ENCODE results near the gene FKBP15.

Gene FKBP15

DNA sequence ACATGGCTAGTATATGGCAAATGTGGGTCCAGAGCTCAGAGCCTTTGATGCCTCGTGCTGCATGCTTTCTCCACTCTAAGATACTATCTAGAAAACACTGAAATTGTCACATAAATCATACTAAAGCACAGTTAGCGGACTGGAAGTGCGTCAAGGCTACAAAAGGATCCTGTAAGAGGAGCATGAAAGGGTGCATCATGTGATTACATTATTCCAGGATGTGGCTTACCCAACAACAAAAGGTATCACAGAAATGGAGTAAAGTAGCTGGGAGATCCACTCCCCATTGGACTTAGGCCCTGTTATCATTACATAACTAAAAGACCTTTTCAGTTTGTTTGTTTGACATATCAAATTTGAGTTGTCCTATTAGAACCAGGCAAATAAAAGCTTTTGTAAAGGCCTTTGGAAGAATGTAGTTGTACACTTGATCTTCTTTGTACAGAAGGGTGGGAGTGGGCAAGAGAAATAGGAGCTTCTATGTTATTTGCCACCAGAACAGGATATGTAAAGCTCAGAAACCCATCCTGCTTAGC lies 7.1 kb upstream of the FKBP15 start:
- DNase-seq: no peak

DNA sequence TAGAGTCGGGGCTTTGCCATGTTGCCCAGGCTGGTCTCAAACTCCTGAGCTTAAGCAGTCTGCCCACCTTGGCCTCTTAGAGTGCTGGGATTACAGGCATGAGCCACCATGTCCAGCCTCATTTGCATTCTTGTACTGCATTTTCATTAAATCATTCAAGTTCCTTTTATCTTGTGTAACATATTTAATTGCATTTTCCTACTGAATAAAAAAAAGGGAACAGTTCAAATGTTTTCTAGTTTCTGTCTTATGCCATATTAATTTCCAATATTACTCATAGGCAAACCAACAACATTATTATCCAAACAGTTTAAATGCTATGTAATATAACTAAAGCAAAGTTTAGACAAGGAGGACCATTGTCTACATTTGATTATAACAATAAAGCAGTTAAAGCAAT lies 6.4 kb upstream of the FKBP15 start:
- DNase-seq: no peak

GRCh38 chr9:113223963-113224362 lies 2.9 kb upstream of the FKBP15 start:
- DNase-seq: no peak

DNA sequence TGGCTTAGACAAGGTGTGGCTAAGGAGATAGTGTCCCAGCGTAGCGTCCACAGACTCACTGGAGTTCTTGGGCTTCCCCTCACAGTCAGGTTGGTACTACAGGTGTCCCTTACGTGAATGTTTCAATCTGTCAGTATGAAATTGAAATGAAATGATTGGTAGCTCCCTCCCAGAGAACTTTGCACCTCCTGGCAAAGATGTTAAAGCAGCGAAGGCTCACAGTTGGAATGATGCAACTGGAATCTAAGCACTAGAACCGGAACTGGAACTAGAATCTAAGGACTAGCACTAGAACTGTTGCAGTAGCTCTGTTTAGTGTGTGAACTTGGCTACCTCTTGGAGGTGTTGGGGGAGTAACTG lies 1.4 kb upstream of the FKBP15 start:
- no peak for DNase-seq

GRCh38 chr9:113221800-113222481 lies 864 bp upstream of the FKBP15 start:
- DNase-seq: no peak

- peak; percentile 32 for DNase-seq
These were observed 542 bp downstream of the FKBP15 start for GRCh38 chr9:113220467-113221002.

DNA sequence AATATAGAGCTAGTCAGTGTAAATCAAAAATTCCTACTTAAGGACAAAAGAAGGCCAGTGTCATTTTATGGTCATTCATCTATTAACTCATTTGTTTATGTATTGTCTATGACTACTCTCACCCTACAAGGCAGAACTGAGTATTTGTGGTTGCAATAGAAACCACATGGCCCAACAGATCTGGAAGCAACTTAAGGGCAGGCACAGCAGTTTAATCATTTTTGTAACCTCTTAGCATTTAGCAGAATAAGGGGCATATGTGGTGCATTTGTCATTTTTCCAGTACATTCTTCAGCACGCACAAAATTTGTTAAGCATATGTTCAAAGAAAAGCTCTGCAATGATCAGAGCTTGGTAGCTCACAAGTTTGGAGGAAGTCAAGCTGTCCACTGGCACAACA lies 1.1 kb downstream of the FKBP15 start:
- no peak for DNase-seq

GRCh38 chr9:113219186-113219936 lies 1.7 kb downstream of the FKBP15 start:
- DNase-seq: no peak

GRCh38 chr9:113216406-113216805 lies 4.7 kb downstream of the FKBP15 start:
- no peak for DNase-seq

- DNase-seq: peak; percentile 18
These were observed 5.9 kb downstream of the FKBP15 start for GRCh38 chr9:113215132-113215531.

GRCh38 chr9:113210815-113211214 lies 10.3 kb downstream of the FKBP15 start:
- no peak for DNase-seq

- no peak for DNase-seq
These were observed 15.2 kb downstream of the FKBP15 start for GRCh38 chr9:113205861-113206260.

- DNase-seq: no peak
These were observed 15.6 kb downstream of the FKBP15 start for GRCh38 chr9:113205432-113205831.

- DNase-seq: no peak
These were observed 21.3 kb downstream of the FKBP15 start for GRCh38 chr9:113199683-113200329.

DNA sequence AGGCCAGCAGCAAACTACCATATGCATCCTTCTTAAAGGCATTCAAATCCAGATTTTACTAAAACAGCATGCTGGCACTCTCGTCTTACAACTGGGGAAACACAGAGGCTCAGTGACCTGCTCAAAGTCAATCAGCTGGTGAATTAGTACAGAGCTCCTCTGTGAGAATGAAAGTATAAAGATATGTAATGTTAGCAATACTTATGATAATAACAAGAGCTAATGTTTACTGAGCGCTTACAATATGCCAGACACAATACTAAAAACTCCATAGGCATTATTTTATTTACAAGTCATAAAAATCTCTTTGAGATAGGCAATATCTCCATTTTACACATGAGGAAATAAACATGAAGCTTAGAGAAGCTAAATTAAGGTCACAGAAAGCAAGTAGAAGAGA lies 28.6 kb downstream of the FKBP15 start:
- DNase-seq: no peak

- no peak for DNase-seq
These were observed 33.0 kb downstream of the FKBP15 start for GRCh38 chr9:113187929-113188595.

DNA sequence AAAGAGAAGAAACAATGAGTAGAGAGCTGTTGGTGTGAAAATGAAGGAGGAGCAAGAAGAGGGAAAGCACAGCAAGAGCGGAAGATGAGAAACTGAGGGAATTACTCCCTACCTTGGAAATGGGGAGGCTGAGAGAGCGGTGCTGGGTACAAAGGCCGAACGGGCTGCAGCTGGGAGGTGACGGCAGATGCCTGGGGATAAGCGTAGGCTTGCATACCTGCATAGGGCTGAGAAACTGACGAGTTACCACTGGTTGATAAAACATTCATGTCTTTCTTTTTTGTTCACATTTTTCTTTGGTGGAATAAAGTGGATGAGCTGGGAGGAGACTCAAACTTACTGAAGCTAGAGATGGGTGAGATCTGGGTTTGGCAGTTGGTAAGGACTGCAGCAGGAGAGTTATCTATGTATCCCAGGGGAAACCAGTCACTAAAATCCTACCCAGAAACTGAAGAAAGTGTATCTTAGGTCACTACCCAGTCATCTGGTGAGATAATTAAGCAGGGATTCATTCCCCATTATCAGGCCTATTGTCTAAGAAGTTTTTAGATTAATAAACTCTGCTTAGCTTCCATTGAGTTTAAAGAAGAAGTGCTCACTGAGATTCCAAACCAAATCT lies 34.8 kb downstream of the FKBP15 start:
- no peak for DNase-seq

DNA sequence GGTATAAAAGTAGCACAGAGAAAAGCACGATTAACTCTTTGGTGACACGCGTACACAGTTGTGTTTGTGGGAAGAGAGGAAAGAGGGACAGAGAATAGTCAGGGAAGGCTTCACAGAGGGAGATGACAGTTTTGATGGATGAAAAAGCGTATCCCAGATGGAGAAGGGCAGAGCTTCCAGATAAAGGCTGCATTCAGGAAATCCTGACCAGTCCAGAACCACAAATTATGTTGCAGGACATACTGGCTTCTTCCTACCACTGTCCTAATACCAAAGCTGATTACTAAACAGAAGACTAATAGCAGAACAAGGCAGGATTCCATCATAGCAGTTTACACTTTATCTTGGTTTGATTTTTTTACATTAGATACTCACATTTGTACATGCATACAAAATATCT lies 35.8 kb downstream of the FKBP15 start:
- DNase-seq: no peak

DNA sequence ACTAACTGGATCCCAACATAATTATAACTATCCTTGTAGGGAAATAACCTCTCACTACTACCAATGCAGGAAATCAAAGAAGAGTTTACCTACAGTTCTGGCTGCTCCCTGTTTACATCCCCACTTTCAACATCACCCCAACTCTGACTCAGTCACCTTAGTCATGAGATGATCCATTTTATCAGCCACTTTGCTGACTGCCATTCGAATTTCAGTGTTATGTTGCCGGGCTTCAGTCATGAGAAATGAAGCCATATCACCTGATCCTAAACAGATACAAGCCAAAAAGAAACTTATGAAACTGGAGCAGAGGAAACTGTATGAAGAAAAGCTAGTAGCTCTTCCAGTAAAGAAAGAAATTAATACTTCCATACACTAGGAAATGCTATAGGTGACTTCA lies 36.5 kb downstream of the FKBP15 start:
- DNase-seq: no peak

GRCh38 chr9:113183956-113184488 lies 37.1 kb downstream of the FKBP15 start:
- no peak for DNase-seq

- no peak for DNase-seq
These were observed 39.9 kb downstream of the FKBP15 start for GRCh38 chr9:113181165-113181564.

GRCh38 chr9:113179839-113180238 lies 41.2 kb downstream of the FKBP15 start:
- no peak for DNase-seq

Data from NCI-H2171 treated with DMSO at 0.1 percent for 48 hours (cell line).